Trophoblast cell (in vitro differentiated cells and primary cell): ENCODE measurements around the gene HDAC9.

Source experiments
- DNase-seq, 2 donors: peaks; one replicate each; pipeline ENCODE4 v3.0.0-alpha.2; 2016
- H2AFZ ChIP-seq: 2 replicates; pipeline ENCODE4 v1.6.1; 2013; ENCODE audit warnings: low read length, moderate library complexity, mild to moderate bottlenecking; ENCODE audit not compliant: insufficient read depth, poor library complexity
- H2AK5ac ChIP-seq: 2 replicates; pipeline ENCODE4 v1.6.1; 2013; ENCODE audit warnings: mild to moderate bottlenecking, low read length
- H2BK120ac ChIP-seq: 2 replicates; pipeline ENCODE4 v1.6.1; 2013; ENCODE audit warnings: low read length, mild to moderate bottlenecking, moderate library complexity; ENCODE audit not compliant: insufficient read depth, poor library complexity
- H2BK12ac ChIP-seq: 2 replicates; pipeline ENCODE4 v1.6.1; 2013; ENCODE audit warnings: mild to moderate bottlenecking, low read length, moderate library complexity
- H2BK5ac ChIP-seq: 2 replicates; pipeline ENCODE4 v1.6.1; 2013; ENCODE audit warnings: low read length, low read depth, moderate library complexity, mild to moderate bottlenecking; ENCODE audit not compliant: poor library complexity
- H3K14ac ChIP-seq: 2 replicates; pipeline ENCODE4 v1.6.1; 2013; ENCODE audit warnings: mild to moderate bottlenecking, low read length
- H3K18ac ChIP-seq: 2 replicates; pipeline ENCODE4 v1.6.1; 2013; ENCODE audit warnings: mild to moderate bottlenecking, low read length
- H3K23ac ChIP-seq: 2 replicates; pipeline ENCODE4 v1.6.1; 2013; ENCODE audit warnings: low read length
- H3K27ac ChIP-seq: 2 replicates; pipeline ENCODE4 v1.5.1; 2013; ENCODE audit warnings: low read depth, mild to moderate bottlenecking, inconsistent platforms, low read length, moderate library complexity
- H3K27me3 ChIP-seq: 2 replicates; pipeline ENCODE4 v1.6.1; 2013; ENCODE audit warnings: inconsistent platforms, mild to moderate bottlenecking, low read length, moderate library complexity; ENCODE audit not compliant: insufficient read depth
- H3K36me3 ChIP-seq, 2 experiments: 1 replicate in 1 of 2; 2 replicates in 1 of 2; pipeline ENCODE4 v1.6.1; 2013; ENCODE audit warnings: low read length in 2 of 2, mild to moderate bottlenecking in 2 of 2, moderate library complexity in 1 of 2; ENCODE audit not compliant: insufficient read depth in 2 of 2, control insufficient read depth in 1 of 2
- H3K4ac ChIP-seq: 2 replicates; pipeline ENCODE4 v1.6.1; 2013; ENCODE audit warnings: low read depth, mild to moderate bottlenecking, low read length, moderate library complexity
- H3K4me1 ChIP-seq, 2 experiments: 1 replicate in 1 of 2; 2 replicates in 1 of 2; pipeline ENCODE4 v1.6.1; 2013; ENCODE audit warnings: low read length in 2 of 2, mild to moderate bottlenecking in 2 of 2, moderate library complexity in 1 of 2; ENCODE audit not compliant: insufficient read depth in 2 of 2, control insufficient read depth in 1 of 2
- H3K4me2 ChIP-seq: 2 replicates; pipeline ENCODE4 v1.6.1; 2013; ENCODE audit warnings: inconsistent platforms, mild to moderate bottlenecking, low read length, moderate library complexity
- H3K4me3 ChIP-seq: 2 replicates; pipeline ENCODE4 v1.5.1; 2013; ENCODE audit warnings: mild to moderate bottlenecking, low read depth, low read length, inconsistent platforms
- H3K79me1 ChIP-seq: one replicate; pipeline ENCODE4 v1.6.1; 2013; ENCODE audit warnings: low read length
- H3K79me2 ChIP-seq: 2 replicates; pipeline ENCODE4 v1.6.1; 2013; ENCODE audit warnings: low read length, mild to moderate bottlenecking; ENCODE audit not compliant: control insufficient read depth, insufficient read depth, poor library complexity
- H3K9ac ChIP-seq: 2 replicates; pipeline ENCODE4 v1.6.1; 2013; ENCODE audit warnings: mild to moderate bottlenecking, low read length
- H3K9me3 ChIP-seq: 2 replicates; pipeline ENCODE4 v1.6.1; 2013; ENCODE audit warnings: low read depth, mild to moderate bottlenecking, control low read depth, inconsistent platforms, low read length; ENCODE audit not compliant: insufficient read depth
- H4K12ac ChIP-seq: 2 replicates; pipeline ENCODE4 v1.6.1; 2013; ENCODE audit warnings: low read depth, mild to moderate bottlenecking, low read length, moderate library complexity
- H4K8ac ChIP-seq: 2 replicates; pipeline ENCODE4 v1.6.1; 2013; ENCODE audit warnings: low read depth, mild to moderate bottlenecking, low read length, moderate library complexity
- H4K91ac ChIP-seq: one replicate; pipeline ENCODE4 v1.6.1; 2013; ENCODE audit warnings: low read depth, mild to moderate bottlenecking, low read length, moderate library complexity
- WGBS: extraction: QIAGEN DNeasy Blood & Tissue Kit; methylation state at CpG from one replicate; pipeline ENCODE4 v1.1.7; 2013; ENCODE audit warnings: missing lambda C conversion rate; ENCODE audit not compliant: insufficient read length, insufficient coverage; ENCODE audit errors: extremely low coverage; 5-methylcytosine and 5-hydroxymethylcytosine counted together

HDAC9 gene

GRCh38 chr7:18464830-18465229, 30.7 kb upstream of the HDAC9 start:
- no peak overlapping the region for H2AK5ac ChIP-seq
- no peak overlapping the region for H3K23ac ChIP-seq
- H4K91ac ChIP-seq, result no peak overlapping the region
- H2AFZ ChIP-seq, result no peak overlapping the region
- no peak overlapping the region for H2BK12ac ChIP-seq
- no peak overlapping the region for H3K4me3 ChIP-seq
- no peaks in the 10 kb centered on the region for H3K9me3 ChIP-seq
- no peak overlapping the region for H3K9ac ChIP-seq
- H4K12ac ChIP-seq, result no peak overlapping the region
- H3K14ac ChIP-seq, result no peak overlapping the region
- DNase-seq, result no peak
- H3K27ac ChIP-seq, result no peak overlapping the region
- H3K4ac ChIP-seq, result no peak overlapping the region
- no peaks in the 10 kb centered on the region for H3K27me3 ChIP-seq
- H3K4me2 ChIP-seq, result no peak overlapping the region
- no CpG with 5 or more reads among the region's 1 CpG for WGBS
- no peak overlapping the region for H3K18ac ChIP-seq
- no peak overlapping the region for H2BK120ac ChIP-seq
- H3K79me2 ChIP-seq, result no peaks in the 10 kb centered on the region
- H2BK5ac ChIP-seq, result no peak overlapping the region
- no peak overlapping the region for H4K8ac ChIP-seq
- H3K4me1 ChIP-seq, result no peaks in the 10 kb centered on the region
- no peaks in the 10 kb centered on the region for H3K36me3 ChIP-seq
- H3K79me1 ChIP-seq, result no peaks in the 10 kb centered on the region

GRCh38 chr7:18467011-18467410, 28.5 kb upstream of the HDAC9 start:
- no peak overlapping the region for H2AK5ac ChIP-seq
- no peaks in the 10 kb centered on the region for H3K4me1 ChIP-seq
- no peaks in the 10 kb centered on the region for H3K9me3 ChIP-seq
- H3K18ac ChIP-seq, result no peak overlapping the region
- no peak overlapping the region for H3K27ac ChIP-seq
- H3K27me3 ChIP-seq, result no peaks in the 10 kb centered on the region
- H4K91ac ChIP-seq, result no peak overlapping the region
- H2BK120ac ChIP-seq, result no peak overlapping the region
- H3K4me2 ChIP-seq, result no peak overlapping the region
- no peak overlapping the region for H4K8ac ChIP-seq
- H3K79me2 ChIP-seq, result no peaks in the 10 kb centered on the region
- H3K14ac ChIP-seq, result no peak overlapping the region
- no peak overlapping the region for H2AFZ ChIP-seq
- no peak overlapping the region for H3K4me3 ChIP-seq
- no peak overlapping the region for H3K9ac ChIP-seq
- no peak overlapping the region for H4K12ac ChIP-seq
- WGBS, result 100% methylated on average over 1 of the region's 1 CpG
- H3K4ac ChIP-seq, result no peak overlapping the region
- no peaks in the 10 kb centered on the region for H3K79me1 ChIP-seq
- H2BK12ac ChIP-seq, result no peak overlapping the region
- H2BK5ac ChIP-seq, result no peak overlapping the region
- DNase-seq, result no peak
- no peaks in the 10 kb centered on the region for H3K36me3 ChIP-seq
- H3K23ac ChIP-seq, result no peak overlapping the region

DNA sequence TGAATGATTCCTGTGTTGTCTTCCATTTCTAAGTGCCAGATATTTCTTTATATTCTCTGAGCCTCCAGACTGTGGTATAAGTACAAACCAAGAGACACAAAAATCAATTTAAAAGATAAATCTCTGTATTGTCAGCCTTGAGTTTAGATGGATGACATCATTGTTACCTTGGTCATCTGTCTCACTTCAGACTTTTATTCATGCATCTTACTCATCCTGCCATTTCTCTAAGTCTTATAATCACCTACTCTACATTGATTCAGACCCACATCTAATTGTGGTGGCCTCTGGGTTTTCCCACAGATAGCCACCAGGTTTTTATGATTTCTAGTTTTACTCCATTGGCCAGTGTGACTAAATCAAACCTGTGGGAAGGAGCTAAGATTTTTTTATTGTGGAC, 26.8 kb upstream of the HDAC9 start:
- Histone ChIP-seq H3K18ac (no peak overlapping the region), H3K27ac (no peak overlapping the region), H2AK5ac (no peak overlapping the region), H3K4me3 (no peak overlapping the region), H3K27me3 (no peaks in the 10 kb centered on the region), H2BK5ac (no peak overlapping the region), H2BK12ac (no peak overlapping the region), H4K91ac (no peak overlapping the region), H3K9ac (no peak overlapping the region), H4K12ac (no peak overlapping the region), H3K9me3 (no peaks in the 10 kb centered on the region), H2AFZ (no peak overlapping the region), H3K79me2 (no peaks in the 10 kb centered on the region), H3K4me1 (no peaks in the 10 kb centered on the region), H3K36me3 (no peaks in the 10 kb centered on the region), H2BK120ac (no peak overlapping the region), H3K79me1 (no peaks in the 10 kb centered on the region), H3K23ac (no peak overlapping the region), H4K8ac (no peak overlapping the region), H3K4ac (no peak overlapping the region), H3K14ac (no peak overlapping the region), H3K4me2 (no peak overlapping the region)
- DNase-seq, result no peak

- no peak overlapping the region for H3K4ac ChIP-seq
- no peak overlapping the region for H4K12ac ChIP-seq
- no peak overlapping the region for H2BK12ac ChIP-seq
- no peaks in the 10 kb centered on the region for H3K79me1 ChIP-seq
- no peak overlapping the region for H4K8ac ChIP-seq
- no peak overlapping the region for H3K18ac ChIP-seq
- no peak overlapping the region for H3K4me3 ChIP-seq
- no peak overlapping the region for H4K91ac ChIP-seq
- H3K9me3 ChIP-seq, result no peaks in the 10 kb centered on the region
- H3K27ac ChIP-seq, result no peak overlapping the region
- H3K14ac ChIP-seq, result no peak overlapping the region
- no peak overlapping the region for H3K4me2 ChIP-seq
- H3K79me2 ChIP-seq, result no peaks in the 10 kb centered on the region
- no peak overlapping the region for H3K23ac ChIP-seq
- no peak overlapping the region for H3K9ac ChIP-seq
- no peak overlapping the region for H2BK5ac ChIP-seq
- no peak overlapping the region for H2BK120ac ChIP-seq
- no peaks in the 10 kb centered on the region for H3K4me1 ChIP-seq
- H3K27me3 ChIP-seq, result no peaks in the 10 kb centered on the region
- H3K36me3 ChIP-seq, result no peaks in the 10 kb centered on the region
- no CpG with 5 or more reads among the region's 1 CpG for WGBS
- DNase-seq, result no peak
- no peak overlapping the region for H2AFZ ChIP-seq
- H2AK5ac ChIP-seq, result no peak overlapping the region
Measured at GRCh38 chr7:18469316-18469715, 26.2 kb upstream of the HDAC9 start.
